Prostate gland (tissue), 2 donors: ENCODE data around the gene C2CD4C. TPM values are rescaled to one million over a fixed set of nuclear protein-coding genes. Genes with fewer than 3 reads are reported as not detected.

ENCODE experiments used
- DNase-seq: peaks from one replicate; pipeline ENCODE4 v3.0.0-alpha.2; 2019; ENCODE audit warnings: low spot score
- H3K27ac ChIP-seq, 2 donors: fragments of 200-600 bp; sonication (generic); 2 replicates each; pipeline ENCODE4 v1.5.1; 2017 to 2019
- H3K27me3 ChIP-seq: fragments of 200-600 bp; sonication (generic); replicated peaks from 2 replicates; pipeline ENCODE4 v1.5.1; 2019; ENCODE audit not compliant: insufficient read depth
- H3K36me3 ChIP-seq, 2 donors: fragments of 200-600 bp; sonication (generic); 1 replicate in 1 of 2; 2 replicates in 1 of 2; pipeline versions ENCODE4 v1.5.1 to v1.8.1; 2017 to 2019
- H3K4me1 ChIP-seq: fragments of 200-600 bp; sonication (generic); replicated peaks from 2 replicates; pipeline ENCODE4 v1.5.1; 2019
- H3K4me3 ChIP-seq, 2 donors: fragments of 200-600 bp; sonication (generic); 2 replicates each; pipeline ENCODE4 v1.5.1; 2017 to 2019
- H3K9me3 ChIP-seq: fragments of 200-600 bp; sonication (generic); 2 replicates; pipeline ENCODE4 v1.5.1; 2017
- CTCF ChIP-seq, 4 experiments: fragments of 200-600 bp in 2 of 4; fragments of 450-650 bp in 2 of 4; sonication (generic) in 2 of 4; IDR thresholded peaks; 1 replicate in 3 of 4; 2 replicates in 1 of 4; pipeline ENCODE4 v1.5.1; 2016 to 2019; ENCODE audit warnings: antibody characterized with exemption in 4 of 4, mild to moderate bottlenecking in 2 of 4, moderate library complexity in 2 of 4
- POLR2A ChIP-seq: fragments of 450-650 bp; IDR thresholded peaks from one replicate; pipeline ENCODE4 v1.6.1; 2016; ENCODE audit warnings: antibody characterized with exemption, mild to moderate bottlenecking
- POLR2AphosphoS5 ChIP-seq: sonication (generic); formaldehyde crosslinking; IDR thresholded peaks from one replicate; pipeline ENCODE4 v1.6.1; 2017; ENCODE audit warnings: antibody characterized with exemption
- WGBS: methylation state at CpG from one replicate; pipeline ENCODE4 v1.1.5; 2018; 5-methylcytosine and 5-hydroxymethylcytosine counted together
- intact Hi-C: fragments of 100-400 bp; cut with DNase I; formaldehyde crosslinking; loops from one replicate; pipeline ENCODE4 v1.14.2; 2022
- total RNA-seq, 2 donors: library from RNA; depleted of rRNA; stranded (reverse); fragments of >200 nt; gene quantifications; one replicate each; pipeline ENCODE4 v1.1.0, GENCODE V29; 2016

C2CD4C gene
- total RNA-seq, 2 donors from 2014 or later = 0.59 to 3.1 TPM

- WGBS = 4% methylated on average over 23 of the region's 23 CpGs
- H3K9me3 ChIP-seq = no peaks in the 10 kb centered on the region
- peak overlapping the region; percentile 27 to 33 for H3K4me3 ChIP-seq
- no peak for DNase-seq
- peaks cover 14% of the 10 kb centered on the region for H3K4me1 ChIP-seq
- TF ChIP-seq POLR2AphosphoS5 (no peak), POLR2A (no peak), CTCF (IDR thresholded peaks at IDR 0.05) (no peak)
- H3K27me3 ChIP-seq = no peaks in the 10 kb centered on the region
- intact Hi-C loops = no loop called here
- no peak overlapping the region for H3K27ac ChIP-seq
- H3K36me3 ChIP-seq = no peaks in the 10 kb centered on the region
These were observed 732 bp upstream of the C2CD4C start for GRCh38 chr19:409516-410242.

- DNase-seq = no peak
- no peak overlapping the region for H3K27ac ChIP-seq
- TF ChIP-seq POLR2A (no peak), CTCF (IDR thresholded peaks at IDR 0.05) (no peak), POLR2AphosphoS5 (no peak)
- peaks cover 14% of the 10 kb centered on the region for H3K4me1 ChIP-seq
- WGBS = 3% methylated on average over 20 of the region's 30 CpGs
- H3K36me3 ChIP-seq = no peaks in the 10 kb centered on the region
- H3K4me3 ChIP-seq = peak overlapping the region; percentile 27 to 33
- no peaks in the 10 kb centered on the region for H3K9me3 ChIP-seq
- intact Hi-C loops = no loop called here
- no peaks in the 10 kb centered on the region for H3K27me3 ChIP-seq
These were observed 476 bp downstream of the C2CD4C start for GRCh38 chr19:408441-408901.

- H3K27me3 ChIP-seq = no peaks in the 10 kb centered on the region
- no peaks in the 10 kb centered on the region for H3K36me3 ChIP-seq
- TF ChIP-seq POLR2AphosphoS5 (no peak), CTCF (IDR thresholded peaks at IDR 0.05) (no peak), POLR2A (no peak)
- intact Hi-C loops = no loop called here
- H3K9me3 ChIP-seq = no peaks in the 10 kb centered on the region
- peak overlapping the region in 1 of 2 donors; percentile 33 for H3K4me3 ChIP-seq
- no peak overlapping the region for H3K27ac ChIP-seq
- no peak for DNase-seq
- WGBS = 73% methylated on average over 68 of the region's 70 CpGs
- H3K4me1 ChIP-seq = peaks cover 14% of the 10 kb centered on the region
These were observed 1.2 kb downstream of the C2CD4C start for GRCh38 chr19:407511-408440.

- no peaks in the 10 kb centered on the region for H3K9me3 ChIP-seq
- H3K27me3 ChIP-seq = no peaks in the 10 kb centered on the region
- peaks cover 14% of the 10 kb centered on the region for H3K4me1 ChIP-seq
- no peak for DNase-seq
- H3K36me3 ChIP-seq = no peaks in the 10 kb centered on the region
- no peak overlapping the region for H3K4me3 ChIP-seq
- no peak overlapping the region for H3K27ac ChIP-seq
- intact Hi-C loops = no loop called here
- no peak for TF ChIP-seq POLR2AphosphoS5
- TF ChIP-seq POLR2A = no peak
- TF ChIP-seq CTCF (IDR thresholded peaks at IDR 0.05) = no peak
- WGBS = 90% methylated on average over 44 of the region's 48 CpGs
These were observed 1.9 kb downstream of the C2CD4C start for GRCh38 chr19:406971-407510.
